SK-N-SH (cell line): ENCODE data around the gene UVRAG. TPM values are rescaled to one million over a fixed set of nuclear protein-coding genes. Genes with fewer than 3 reads are reported as not detected.

Source experiments
- CTCF ChIA-PET: fragments of 300-600, 350-600 bp; formaldehyde crosslinking; extraction: SDS; loops from one replicate; lab custom pipeline; 2021; lab: Yijun Ruan, JAX
- POLR2A ChIA-PET: fragments of 350-600 bp; sonication (Branson Sonifier 250); formaldehyde crosslinking; extraction: SDS; loops from one replicate; lab custom pipeline; 2020; ENCODE audit warnings: antibody characterized with exemption, inconsistent platforms; lab: Yijun Ruan, JAX
- DNase-seq: peaks from one replicate; pipeline ENCODE4 v3.0.0; 2012
- H2AFZ ChIP-seq: fragments of 200-600 bp; sonication (generic); 2 replicates; pipeline ENCODE4 v1.8.1; 2016; ENCODE audit warnings: antibody characterized with exemption, mild to moderate bottlenecking, low read depth
- H3F3A ChIP-seq: fragments of 200-600 bp; sonication (generic); replicated peaks from 2 replicates; pipeline ENCODE3; 2016; ENCODE audit warnings: antibody characterized with exemption, mild to moderate bottlenecking; ENCODE audit not compliant: insufficient read depth
- H3K27ac ChIP-seq, 2 experiments: fragments of 200-500 bp in 1 of 2; fragments of 200-600 bp in 1 of 2; sonication (Bioruptor generic) in 1 of 2; sonication (generic), shearing (Covaris generic) in 1 of 2; 2 replicates each; pipeline versions ENCODE4 v1.5.1 to v1.6.1; 2014 to 2016; ENCODE audit warnings: low read depth in 2 of 2, inconsistent platforms in 1 of 2, low read length in 1 of 2, mild to moderate bottlenecking in 1 of 2, mixed read lengths in 1 of 2
- H3K27me3 ChIP-seq: fragments of 200-600 bp; sonication (generic), shearing (Covaris generic); 2 replicates; pipeline ENCODE4 v1.6.1; 2016; ENCODE audit warnings: mixed run types; ENCODE audit not compliant: insufficient read depth
- H3K36me3 ChIP-seq, 2 experiments: fragments of 200-500 bp in 1 of 2; fragments of 200-600 bp in 1 of 2; sonication (Bioruptor generic) in 1 of 2; sonication (generic) in 1 of 2; replicated peaks in 1 of 2; 2 replicates each; pipeline versions ENCODE3 to v1.5.1; 2014 to 2016; ENCODE audit warnings: low read length in 1 of 2, mild to moderate bottlenecking in 1 of 2; ENCODE audit not compliant: insufficient read depth in 2 of 2, control insufficient read depth in 1 of 2
- H3K4me1 ChIP-seq, 2 experiments: fragments of 200-500 bp in 1 of 2; fragments of 200-600 bp in 1 of 2; sonication (Bioruptor generic) in 1 of 2; sonication (generic), shearing (Covaris generic) in 1 of 2; 2 replicates each; pipeline versions ENCODE4 v1.5.1 to v1.6.1; 2014 to 2016; ENCODE audit warnings: low read depth in 1 of 2, low read length in 1 of 2, mixed run types in 1 of 2; ENCODE audit not compliant: insufficient read depth in 2 of 2, control insufficient read depth in 1 of 2
- H3K4me2 ChIP-seq: fragments of 200-600 bp; sonication (generic), shearing (Covaris generic); 2 replicates; pipeline ENCODE4 v1.6.1; 2017; ENCODE audit warnings: mixed run types
- H3K4me3 ChIP-seq, 2 experiments: fragments of 200-500 bp in 1 of 2; fragments of 200-600 bp in 1 of 2; sonication (Bioruptor generic) in 1 of 2; sonication (generic), shearing (Covaris generic) in 1 of 2; 2 replicates each; pipeline versions ENCODE4 v1.5.1 to v1.8.1; 2014 to 2016; ENCODE audit warnings: low read depth in 2 of 2, inconsistent platforms in 1 of 2, low read length in 1 of 2, mild to moderate bottlenecking in 1 of 2, mixed read lengths in 1 of 2, moderate library complexity in 1 of 2
- H3K79me2 ChIP-seq: fragments of 200-600 bp; sonication (generic); 2 replicates; pipeline ENCODE4 v1.8.1; 2017; ENCODE audit warnings: mild to moderate bottlenecking; ENCODE audit not compliant: insufficient read depth
- H3K9ac ChIP-seq: fragments of 200-600 bp; sonication (generic); 2 replicates; pipeline ENCODE4 v1.6.1; 2017; ENCODE audit warnings: mixed run types
- H3K9me2 ChIP-seq: fragments of 200-600 bp; sonication (generic); 2 replicates; pipeline ENCODE4 v1.6.1; 2017; ENCODE audit warnings: mixed run types
- H3K9me3 ChIP-seq: fragments of 200-600 bp; sonication (generic); 2 replicates; pipeline ENCODE4 v1.6.1; 2017; ENCODE audit warnings: mixed run types, mild to moderate bottlenecking, moderate library complexity
- H4K20me1 ChIP-seq: fragments of 200-600 bp; sonication (generic); 2 replicates; pipeline ENCODE4 v1.6.1; 2017; ENCODE audit warnings: mild to moderate bottlenecking, mixed run types; ENCODE audit not compliant: insufficient read depth
- ELF1 ChIP-seq: IDR thresholded peaks from 2 replicates; pipeline ENCODE4 v1.4.0; 2012
- FOSL2 ChIP-seq: IDR thresholded peaks from 2 replicates; pipeline ENCODE4 v1.4.0; 2012; ENCODE audit warnings: low read depth, mild to moderate bottlenecking, moderate library complexity, borderline replicate concordance
- JUND ChIP-seq: IDR thresholded peaks from 2 replicates; pipeline ENCODE4 v1.4.0; 2012
- RAD21 ChIP-seq: IDR thresholded peaks from 2 replicates; pipeline ENCODE4 v1.6.1; 2012; ENCODE audit warnings: mild to moderate bottlenecking, low read length
- RCOR1 ChIP-seq: fragments of 150-350 bp; IDR thresholded peaks from 2 replicates; pipeline ENCODE4 v1.6.1; 2017; ENCODE audit warnings: antibody characterized with exemption, low read length
- RFX5 ChIP-seq: IDR thresholded peaks from 2 replicates; pipeline ENCODE4 v1.6.1; 2012; ENCODE audit warnings: mild to moderate bottlenecking, improper control_type of control experiment, low read length
- RXRA ChIP-seq: IDR thresholded peaks from 2 replicates; pipeline ENCODE4 v1.4.0; 2012; ENCODE audit warnings: low read depth, mild to moderate bottlenecking, borderline replicate concordance
- SMC3 ChIP-seq: IDR thresholded peaks from 2 replicates; pipeline ENCODE4 v1.6.1; 2012; ENCODE audit warnings: low read depth, low read length, improper control_type of control experiment
- TEAD4 ChIP-seq: IDR thresholded peaks from 2 replicates; pipeline ENCODE4 v1.4.0; 2012; ENCODE audit warnings: mild to moderate bottlenecking, borderline replicate concordance; ENCODE audit not compliant: insufficient read depth
- USF1 ChIP-seq: IDR thresholded peaks from 2 replicates; pipeline ENCODE4 v1.4.0; 2012; ENCODE audit warnings: low read depth, borderline replicate concordance
- USF2 ChIP-seq: fragments of 150-350 bp; IDR thresholded peaks from 2 replicates; pipeline ENCODE4 v1.6.1; 2017; ENCODE audit warnings: antibody characterized with exemption, low read length, low read depth, borderline replicate concordance
- ZBTB33 ChIP-seq: IDR thresholded peaks from 2 replicates; pipeline ENCODE4 v1.4.0; 2012; ENCODE audit warnings: low read depth, borderline replicate concordance
- polyA plus RNA-seq, 3 experiments: library from polyadenylated mRNA; depleted of rRNA; stranded (reverse); fragments of >200 nt; gene quantifications; 2 replicates each; pipeline ENCODE4 v1.2.3, GENCODE V29; 2012
- TF ChIP-seq, protein P1 (sequence below): IDR thresholded peaks from 2 replicates; pipeline ENCODE4 v1.6.1; 2012; ENCODE audit warnings: mild to moderate bottlenecking, low read depth, low read length, moderate library complexity
- TF ChIP-seq, protein P2 (sequence below): IDR thresholded peaks from 2 replicates; pipeline ENCODE4; 2012

The UVRAG gene
- polyA plus RNA-seq, 1 of the 3 experiments (the other 2 are of a cell fraction): 5.8 TPM

DNA sequence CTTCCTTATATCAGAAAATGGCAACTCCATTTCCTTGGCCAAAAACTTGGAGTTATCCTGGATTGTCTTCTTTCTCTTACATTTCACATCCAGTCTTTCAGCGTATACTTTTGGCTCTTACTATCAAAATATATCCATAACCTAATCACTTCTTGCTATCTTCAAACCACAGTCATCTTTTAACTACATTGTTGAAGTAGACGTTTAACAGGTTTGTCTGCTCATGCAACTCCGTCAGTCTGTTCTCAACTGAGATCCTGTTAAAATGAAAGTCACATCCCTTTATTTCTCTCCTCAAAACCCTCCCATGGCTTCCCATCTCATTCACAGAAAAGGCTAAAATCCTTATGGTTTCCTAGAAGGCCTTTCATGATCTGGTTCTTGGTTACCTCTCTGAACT lies 41.9 kb downstream of the UVRAG start (continued):
- TF ChIP-seq, protein P1, sequence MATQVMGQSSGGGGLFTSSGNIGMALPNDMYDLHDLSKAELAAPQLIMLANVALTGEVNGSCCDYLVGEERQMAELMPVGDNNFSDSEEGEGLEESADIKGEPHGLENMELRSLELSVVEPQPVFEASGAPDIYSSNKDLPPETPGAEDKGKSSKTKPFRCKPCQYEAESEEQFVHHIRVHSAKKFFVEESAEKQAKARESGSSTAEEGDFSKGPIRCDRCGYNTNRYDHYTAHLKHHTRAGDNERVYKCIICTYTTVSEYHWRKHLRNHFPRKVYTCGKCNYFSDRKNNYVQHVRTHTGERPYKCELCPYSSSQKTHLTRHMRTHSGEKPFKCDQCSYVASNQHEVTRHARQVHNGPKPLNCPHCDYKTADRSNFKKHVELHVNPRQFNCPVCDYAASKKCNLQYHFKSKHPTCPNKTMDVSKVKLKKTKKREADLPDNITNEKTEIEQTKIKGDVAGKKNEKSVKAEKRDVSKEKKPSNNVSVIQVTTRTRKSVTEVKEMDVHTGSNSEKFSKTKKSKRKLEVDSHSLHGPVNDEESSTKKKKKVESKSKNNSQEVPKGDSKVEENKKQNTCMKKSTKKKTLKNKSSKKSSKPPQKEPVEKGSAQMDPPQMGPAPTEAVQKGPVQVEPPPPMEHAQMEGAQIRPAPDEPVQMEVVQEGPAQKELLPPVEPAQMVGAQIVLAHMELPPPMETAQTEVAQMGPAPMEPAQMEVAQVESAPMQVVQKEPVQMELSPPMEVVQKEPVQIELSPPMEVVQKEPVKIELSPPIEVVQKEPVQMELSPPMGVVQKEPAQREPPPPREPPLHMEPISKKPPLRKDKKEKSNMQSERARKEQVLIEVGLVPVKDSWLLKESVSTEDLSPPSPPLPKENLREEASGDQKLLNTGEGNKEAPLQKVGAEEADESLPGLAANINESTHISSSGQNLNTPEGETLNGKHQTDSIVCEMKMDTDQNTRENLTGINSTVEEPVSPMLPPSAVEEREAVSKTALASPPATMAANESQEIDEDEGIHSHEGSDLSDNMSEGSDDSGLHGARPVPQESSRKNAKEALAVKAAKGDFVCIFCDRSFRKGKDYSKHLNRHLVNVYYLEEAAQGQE: no peak

GRCh38 chr11:75858042-75858441 lies 43.0 kb downstream of the UVRAG start:
- POLR2A ChIA-PET: no interaction called here

More at GRCh38 chr11:75858042-75858441, 43.0 kb downstream of the UVRAG start:
- Histone ChIP-seq H3K9ac (no peak overlapping the region), H3K4me1 (peaks cover 0 to 9% of the 10 kb centered on the region in 2 experiments; a peak in 1 of 4 replicates), H3F3A (peaks cover 4% of the 10 kb centered on the region), H2AFZ (no peak overlapping the region), H3K27ac (no peak overlapping the region), H3K4me3 (no peak overlapping the region), H3K27me3 (no peaks in the 10 kb centered on the region), H3K9me2 (no peaks in the 10 kb centered on the region), H3K79me2 (no peaks in the 10 kb centered on the region), H3K4me2 (no peak overlapping the region), H4K20me1 (no peaks in the 10 kb centered on the region), H3K9me3 (no peaks in the 10 kb centered on the region), H3K36me3 (peaks cover 3 to 8% of the 10 kb centered on the region in 2 experiments)
- CTCF ChIA-PET: interaction anchor here (2.1 kb wide), 1 partner anchor 10 kb away, joined by 7 read pairs; no protein-coding TSS in a partner anchor
- DNase-seq: no peak
- TF ChIP-seq RXRA (no peak), ZBTB33 (no peak), ELF1 (no peak), RFX5 (no peak), JUND (no peak), RAD21 (no peak), USF1 (no peak), USF2 (no peak), SMC3 (no peak), TEAD4 (no peak), FOSL2 (no peak), RCOR1 (no peak)
- TF ChIP-seq, protein P2, sequence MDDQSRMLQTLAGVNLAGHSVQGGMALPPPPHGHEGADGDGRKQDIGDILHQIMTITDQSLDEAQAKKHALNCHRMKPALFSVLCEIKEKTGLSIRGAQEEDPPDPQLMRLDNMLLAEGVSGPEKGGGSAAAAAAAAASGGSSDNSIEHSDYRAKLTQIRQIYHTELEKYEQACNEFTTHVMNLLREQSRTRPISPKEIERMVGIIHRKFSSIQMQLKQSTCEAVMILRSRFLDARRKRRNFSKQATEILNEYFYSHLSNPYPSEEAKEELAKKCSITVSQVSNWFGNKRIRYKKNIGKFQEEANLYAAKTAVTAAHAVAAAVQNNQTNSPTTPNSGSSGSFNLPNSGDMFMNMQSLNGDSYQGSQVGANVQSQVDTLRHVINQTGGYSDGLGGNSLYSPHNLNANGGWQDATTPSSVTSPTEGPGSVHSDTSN: no peak
